ENCODE results near the gene TMED9.

DNA sequence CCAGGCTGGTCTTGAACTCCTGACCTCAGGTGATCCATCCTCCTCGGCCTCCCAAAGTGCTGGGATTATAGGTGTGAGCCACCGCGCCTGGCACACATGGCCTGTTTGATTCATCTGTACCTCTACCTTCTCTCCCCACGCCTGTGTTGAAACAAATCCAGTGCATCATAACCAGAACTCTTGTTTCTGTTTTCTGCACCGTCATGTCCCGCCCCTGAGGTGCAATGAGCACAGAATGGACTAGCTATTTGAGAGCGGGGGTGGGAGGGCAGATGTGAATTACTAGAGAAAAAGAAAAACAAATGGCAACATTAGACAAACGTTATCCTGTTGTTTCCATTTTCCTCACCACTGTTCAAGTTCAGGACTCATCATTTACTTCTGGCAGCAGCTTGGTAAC lies 27.0 kb upstream of the TMED9 start:
- TF ChIP-seq KDM1A (IDR thresholded peaks at IDR 0.05): no peak
- TF ChIP-seq, protein P1, sequence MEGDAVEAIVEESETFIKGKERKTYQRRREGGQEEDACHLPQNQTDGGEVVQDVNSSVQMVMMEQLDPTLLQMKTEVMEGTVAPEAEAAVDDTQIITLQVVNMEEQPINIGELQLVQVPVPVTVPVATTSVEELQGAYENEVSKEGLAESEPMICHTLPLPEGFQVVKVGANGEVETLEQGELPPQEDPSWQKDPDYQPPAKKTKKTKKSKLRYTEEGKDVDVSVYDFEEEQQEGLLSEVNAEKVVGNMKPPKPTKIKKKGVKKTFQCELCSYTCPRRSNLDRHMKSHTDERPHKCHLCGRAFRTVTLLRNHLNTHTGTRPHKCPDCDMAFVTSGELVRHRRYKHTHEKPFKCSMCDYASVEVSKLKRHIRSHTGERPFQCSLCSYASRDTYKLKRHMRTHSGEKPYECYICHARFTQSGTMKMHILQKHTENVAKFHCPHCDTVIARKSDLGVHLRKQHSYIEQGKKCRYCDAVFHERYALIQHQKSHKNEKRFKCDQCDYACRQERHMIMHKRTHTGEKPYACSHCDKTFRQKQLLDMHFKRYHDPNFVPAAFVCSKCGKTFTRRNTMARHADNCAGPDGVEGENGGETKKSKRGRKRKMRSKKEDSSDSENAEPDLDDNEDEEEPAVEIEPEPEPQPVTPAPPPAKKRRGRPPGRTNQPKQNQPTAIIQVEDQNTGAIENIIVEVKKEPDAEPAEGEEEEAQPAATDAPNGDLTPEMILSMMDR (IDR thresholded peaks at IDR 0.05 in 2 of 3, conservative IDR thresholded peaks at IDR 0.05 in 1 of 3; ENCODE audit: insufficient read depth in 2 of 3, low read depth in 1 of 3, low read length in 3 of 3): no peak
- TF ChIP-seq, protein P2, sequence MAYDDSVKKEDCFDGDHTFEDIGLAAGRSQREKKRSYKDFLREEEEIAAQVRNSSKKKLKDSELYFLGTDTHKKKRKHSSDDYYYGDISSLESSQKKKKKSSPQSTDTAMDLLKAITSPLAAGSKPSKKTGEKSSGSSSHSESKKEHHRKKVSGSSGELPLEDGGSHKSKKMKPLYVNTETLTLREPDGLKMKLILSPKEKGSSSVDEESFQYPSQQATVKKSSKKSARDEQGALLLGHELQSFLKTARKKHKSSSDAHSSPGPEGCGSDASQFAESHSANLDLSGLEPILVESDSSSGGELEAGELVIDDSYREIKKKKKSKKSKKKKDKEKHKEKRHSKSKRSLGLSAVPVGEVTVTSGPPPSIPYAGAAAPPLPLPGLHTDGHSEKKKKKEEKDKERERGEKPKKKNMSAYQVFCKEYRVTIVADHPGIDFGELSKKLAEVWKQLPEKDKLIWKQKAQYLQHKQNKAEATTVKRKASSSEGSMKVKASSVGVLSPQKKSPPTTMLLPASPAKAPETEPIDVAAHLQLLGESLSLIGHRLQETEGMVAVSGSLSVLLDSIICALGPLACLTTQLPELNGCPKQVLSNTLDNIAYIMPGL (CRISPR knock-in tag; IDR thresholded peaks at IDR 0.05): no peak
- no peak for TF ChIP-seq CBX1 (IDR thresholded peaks at IDR 0.05; ENCODE audit: low read depth)
- TF ChIP-seq ZNF785 (CRISPR knock-in tag; IDR thresholded peaks at IDR 0.05): no peak
- TF ChIP-seq CHD1 (IDR thresholded peaks at IDR 0.05; ENCODE audit: low read length): no peak
- no peak for TF ChIP-seq RAD21 (CRISPR knock-in tag; conservative IDR thresholded peaks at IDR 0.05 in 1 of 2, IDR thresholded peaks at IDR 0.05 in 1 of 2)
- no peak for TF ChIP-seq ZNF780A (CRISPR knock-in tag; IDR thresholded peaks at IDR 0.05)

All from K562 (cell line).